HCT116 (cell line): ENCODE results near the gene DNAJB9.

ENCODE experiments used
- ATF3 ChIP-seq: IDR thresholded peaks from 2 replicates; pipeline ENCODE4 v1.6.1; 2012
- CBX3 ChIP-seq: IDR thresholded peaks from 2 replicates; pipeline ENCODE4 v1.6.1; 2012; ENCODE audit warnings: low read depth
- CEBPB ChIP-seq: IDR thresholded peaks from 2 replicates; pipeline ENCODE4 v1.6.1; 2012; ENCODE audit warnings: low read depth
- CTCF ChIP-seq, 3 experiments: fragments of 200-600 bp in 1 of 3; sonication (generic) in 1 of 3; IDR thresholded peaks in 2 of 3; conservative IDR thresholded peaks in 1 of 3; 2 replicates each; pipeline ENCODE4 v1.5.1; 2012 to 2017; ENCODE audit warnings: low read depth in 2 of 3, low read length in 2 of 3, antibody characterized with exemption in 1 of 3, borderline replicate concordance in 1 of 3, control low read depth in 1 of 3, mild to moderate bottlenecking in 1 of 3, mixed read lengths in 1 of 3, mixed run types in 1 of 3, moderate library complexity in 1 of 3; ENCODE audit not compliant: insufficient read depth in 1 of 3
- EZH2 ChIP-seq: fragments of 200-600 bp; sonication (generic); IDR thresholded peaks from 2 replicates; pipeline ENCODE4 v1.6.1; 2017; ENCODE audit warnings: antibody characterized with exemption, mixed run types
- MAX ChIP-seq: IDR thresholded peaks from 2 replicates; pipeline ENCODE4 v1.6.1; 2012
- POLR2AphosphoS5 ChIP-seq: IDR thresholded peaks from 2 replicates; pipeline ENCODE4 v1.6.1; 2011; ENCODE audit warnings: mild to moderate bottlenecking, low read depth, low read length, moderate library complexity
- RAD21 ChIP-seq: IDR thresholded peaks from 2 replicates; pipeline ENCODE4 v1.6.1; 2012; ENCODE audit warnings: low read depth, mild to moderate bottlenecking

GRCh38 chr7:108525985-108526767, 43.5 kb upstream of the DNAJB9 start, which contains the start of gene PNPLA8:
- TF ChIP-seq ATF3 (no peak), CTCF (IDR thresholded peaks at IDR 0.05 in 2 of 3, conservative IDR thresholded peaks at IDR 0.05 in 1 of 3; ENCODE audit: borderline replicate concordance in 1 of 3, insufficient read depth in 1 of 3, low read depth in 2 of 3, low read length in 2 of 3) (no peak), EZH2 (no peak), POLR2AphosphoS5 (peak; percentile 85), MAX (peak; percentile 96), CEBPB (no peak; the same call in 1 of the 2 replicates), CBX3 (peak; percentile 8; the same call in 1 of the 2 replicates), RAD21 (no peak)
